GM23338 (cell line): ENCODE results near the gene DISP3. TPM values are rescaled to one million over a fixed set of nuclear protein-coding genes. Genes with fewer than 3 reads are reported as not detected.

Source experiments
- ATAC-seq: fragments of 200-7000 bp; cut with Tn5 transposase; 3 replicates; pipeline ENCODE4 v1.9.1; 2020
- DNase-seq: peaks from one replicate; pipeline ENCODE4 v3.0.0-alpha.2; 2015; ENCODE audit warnings: low spot score
- H2AFZ ChIP-seq: fragments of 200-600 bp; sonication (generic); 2 replicates; pipeline ENCODE4 v1.8.0; 2016; ENCODE audit warnings: antibody characterized with exemption, mild to moderate bottlenecking, moderate library complexity
- H3F3A ChIP-seq: fragments of 200-600 bp; sonication (generic); replicated peaks from 2 replicates; pipeline ENCODE4 v1.8.0; 2017; ENCODE audit warnings: antibody characterized with exemption, mixed run types, low read depth
- H3K27ac ChIP-seq: fragments of 200-600 bp; sonication (generic); 2 replicates; pipeline ENCODE4 v1.6.1; 2016; ENCODE audit warnings: low read depth
- H3K27me3 ChIP-seq: fragments of 200-600 bp; sonication (generic); 2 replicates; pipeline ENCODE4 v1.8.0; 2016; ENCODE audit warnings: mild to moderate bottlenecking, mixed run types, moderate library complexity; ENCODE audit not compliant: insufficient read depth
- H3K36me3 ChIP-seq: fragments of 200-600 bp; sonication (generic); 2 replicates; pipeline ENCODE4 v1.8.0; 2016; ENCODE audit warnings: mild to moderate bottlenecking; ENCODE audit not compliant: insufficient read depth
- H3K4me1 ChIP-seq: fragments of 200-600 bp; sonication (generic); 2 replicates; pipeline ENCODE4 v1.8.0; 2016; ENCODE audit warnings: mild to moderate bottlenecking, moderate library complexity; ENCODE audit not compliant: insufficient read depth
- H3K4me2 ChIP-seq: fragments of 200-600 bp; sonication (generic); 2 replicates; pipeline ENCODE4 v1.7.1; 2017; ENCODE audit warnings: mixed run types
- H3K4me3 ChIP-seq: fragments of 200-600 bp; sonication (generic); 2 replicates; pipeline ENCODE4 v1.6.1; 2016; ENCODE audit warnings: mixed run types
- H3K79me2 ChIP-seq: fragments of 200-600 bp; sonication (generic); replicated peaks from 2 replicates; pipeline ENCODE4 v1.8.0; 2017; ENCODE audit warnings: mild to moderate bottlenecking; ENCODE audit not compliant: insufficient read depth
- H3K9me2 ChIP-seq: fragments of 200-600 bp; sonication (generic); 2 replicates; pipeline ENCODE4 v1.8.0; 2017; ENCODE audit not compliant: insufficient read depth
- H4K20me1 ChIP-seq: fragments of 200-600 bp; sonication (generic); replicated peaks from 2 replicates; pipeline ENCODE4 v1.8.0; 2017; ENCODE audit warnings: mild to moderate bottlenecking; ENCODE audit not compliant: insufficient read depth
- H3K27ac Mint-ChIP-seq: 2 replicates; pipeline ENCODE4 v1.8.0; 2020; ENCODE audit warnings: inconsistent platforms, mild to moderate bottlenecking, moderate library complexity, mixed read lengths
- H3K27me3 Mint-ChIP-seq: 3 replicates; pipeline ENCODE4 v1.8.0; 2022; ENCODE audit warnings: low read depth, mild to moderate bottlenecking, moderate library complexity, mixed read lengths, inconsistent platforms; ENCODE audit not compliant: insufficient read depth, poor library complexity
- H3K36me3 Mint-ChIP-seq: 3 replicates; pipeline ENCODE4 v1.8.0; 2021; ENCODE audit warnings: low read depth, mild to moderate bottlenecking, inconsistent platforms, moderate library complexity, mixed read lengths
- H3K4me1 Mint-ChIP-seq: 3 replicates; pipeline ENCODE4 v1.8.0; 2020; ENCODE audit warnings: mild to moderate bottlenecking, inconsistent platforms, mixed read lengths
- H3K4me3 Mint-ChIP-seq: 3 replicates; pipeline ENCODE4 v1.8.0; 2021; ENCODE audit warnings: moderate library complexity, mild to moderate bottlenecking, inconsistent platforms, mixed read lengths
- H3K9me3 Mint-ChIP-seq: 3 replicates; pipeline ENCODE4 v1.8.0; 2020; ENCODE audit warnings: moderate library complexity, mild to moderate bottlenecking, inconsistent platforms, mixed read lengths
- CREB1 ChIP-seq: fragments of 250-450 bp; sonication (Bioruptor Pico); IDR thresholded peaks from 2 replicates; pipeline ENCODE4 v1.5.0; 2020; ENCODE audit warnings: low read depth, mild to moderate bottlenecking, moderate library complexity
- EZH2 ChIP-seq: fragments of 200-600 bp; sonication (generic); IDR thresholded peaks from one replicate; pipeline ENCODE4 v1.8.0; 2017; ENCODE audit warnings: antibody characterized with exemption, mild to moderate bottlenecking, low read depth; ENCODE audit not compliant: unreplicated experiment
- EZH2phosphoT487 ChIP-seq: fragments of 200-600 bp; sonication (generic); IDR thresholded peaks from one replicate; pipeline ENCODE4 v1.8.1; 2018; ENCODE audit warnings: antibody characterized with exemption; ENCODE audit not compliant: unreplicated experiment
- JUNB ChIP-seq: IDR thresholded peaks from one replicate; pipeline ENCODE4 v1.6.1; 2016; ENCODE audit warnings: antibody characterized with exemption; ENCODE audit not compliant: unreplicated experiment
- NANOG ChIP-seq: IDR thresholded peaks from 2 replicates; pipeline ENCODE4 v1.6.1; 2016; ENCODE audit warnings: antibody characterized with exemption, borderline replicate concordance
- POLR2AphosphoS5 ChIP-seq: IDR thresholded peaks from 2 replicates; pipeline ENCODE4 v1.6.1; 2016; ENCODE audit warnings: antibody characterized with exemption, low read depth
- STAT1 ChIP-seq: IDR thresholded peaks from one replicate; pipeline ENCODE4 v1.6.1; 2016; ENCODE audit warnings: antibody characterized with exemption; ENCODE audit not compliant: unreplicated experiment
- ZNF114 ChIP-seq: fragments of 250-450 bp; sonication (Bioruptor Pico); IDR thresholded peaks from 2 replicates; pipeline ENCODE4 v1.5.0; 2020; ENCODE audit warnings: mild to moderate bottlenecking, moderate library complexity
- ZNF331 ChIP-seq: fragments of 250-450 bp; sonication (Bioruptor Pico); IDR thresholded peaks from 2 replicates; pipeline ENCODE4 v1.5.0; 2020; ENCODE audit warnings: low read depth, mild to moderate bottlenecking, moderate library complexity
- polyA plus RNA-seq: library from polyadenylated mRNA; unstranded; fragments of >200 nt; fragmentation: Nextera tagmentation; extraction: Ambion mirVana; gene quantifications from 2 replicates; pipeline ENCODE4 v1.2.1, GENCODE V29; 2016
- total RNA-seq: library from RNA; depleted of rRNA; stranded (reverse); fragments of >200 nt; shearing (Covaris generic); gene quantifications from 2 replicates; pipeline ENCODE4 v1.2.3, GENCODE V29; 2014
- TF ChIP-seq, protein P1 (sequence below): fragments of 250-450 bp; sonication (Bioruptor Pico); IDR thresholded peaks from 2 replicates; pipeline ENCODE4 v1.5.0; 2020; ENCODE audit warnings: mild to moderate bottlenecking, moderate library complexity
- TF ChIP-seq, protein P2 (sequence below): IDR thresholded peaks from one replicate; pipeline ENCODE4 v1.6.1; 2018; ENCODE audit warnings: antibody characterized with exemption; ENCODE audit not compliant: unreplicated experiment
- TF ChIP-seq, protein P3 (sequence below): IDR thresholded peaks from 2 replicates; pipeline ENCODE4 v1.6.1; 2016; ENCODE audit warnings: antibody characterized with exemption
- TF ChIP-seq, protein P4 (sequence below), 2 experiments: fragments of 200-600 bp in 1 of 2; sonication (generic) in 1 of 2; conservative IDR thresholded peaks; 2 replicates each; pipeline versions ENCODE4 v1.5.1 to v1.6.1; 2016 to 2017; ENCODE audit warnings: antibody characterized with exemption in 2 of 2, low read depth in 2 of 2, mild to moderate bottlenecking in 2 of 2, moderate library complexity in 1 of 2

DISP3 gene
- total and polyA plus RNA-seq, 2 experiments from 2014 or later, result 3.2 to 11.1 TPM

DNA sequence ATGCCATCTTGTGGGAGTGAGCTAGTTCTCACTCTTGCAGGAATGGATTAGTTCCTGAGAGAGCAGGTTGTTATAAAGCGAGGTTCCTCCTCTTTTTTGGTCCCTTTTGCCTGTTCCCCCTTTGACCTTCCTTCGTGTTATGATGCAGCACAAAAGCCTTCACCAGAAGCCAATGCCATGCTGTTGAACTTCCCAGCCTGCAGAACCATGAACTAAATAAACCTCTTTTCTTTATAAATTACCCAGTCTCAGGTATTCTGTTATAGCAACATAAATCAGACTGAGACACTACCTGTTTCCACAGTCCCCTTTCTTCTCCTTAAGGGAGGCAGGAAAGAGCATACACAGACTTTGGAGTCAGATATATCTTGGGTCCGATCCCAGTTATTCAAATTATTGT, 25.6 kb downstream of the DISP3 start:
- Mint-ChIP-seq H3K27me3 (peaks cover 5% of the 10 kb centered on the region), H3K9me3 (peaks cover 51% of the 10 kb centered on the region), H3K36me3 (peaks cover 79% of the 10 kb centered on the region), H3K27ac (no peak overlapping the region), H3K4me1 (peaks cover 15% of the 10 kb centered on the region), H3K4me3 (no peak overlapping the region)
- Histone ChIP-seq H3K4me1 (peaks cover 13% of the 10 kb centered on the region), H3K27ac (no peak overlapping the region), H3K79me2 (no peaks in the 10 kb centered on the region), H3K9me2 (no peaks in the 10 kb centered on the region; the same call in 1 of the 2 replicates), H3K4me3 (no peak overlapping the region), H2AFZ (no peak overlapping the region), H3K4me2 (no peak overlapping the region), H3K27me3 (no peaks in the 10 kb centered on the region), H3F3A (no peaks in the 10 kb centered on the region), H3K36me3 (peaks cover 18% of the 10 kb centered on the region; the same call in 1 of the 2 replicates), H4K20me1 (no peaks in the 10 kb centered on the region)
- no peak for TF ChIP-seq CREB1 (CRISPR knock-in tag)
- TF ChIP-seq, protein P1, sequence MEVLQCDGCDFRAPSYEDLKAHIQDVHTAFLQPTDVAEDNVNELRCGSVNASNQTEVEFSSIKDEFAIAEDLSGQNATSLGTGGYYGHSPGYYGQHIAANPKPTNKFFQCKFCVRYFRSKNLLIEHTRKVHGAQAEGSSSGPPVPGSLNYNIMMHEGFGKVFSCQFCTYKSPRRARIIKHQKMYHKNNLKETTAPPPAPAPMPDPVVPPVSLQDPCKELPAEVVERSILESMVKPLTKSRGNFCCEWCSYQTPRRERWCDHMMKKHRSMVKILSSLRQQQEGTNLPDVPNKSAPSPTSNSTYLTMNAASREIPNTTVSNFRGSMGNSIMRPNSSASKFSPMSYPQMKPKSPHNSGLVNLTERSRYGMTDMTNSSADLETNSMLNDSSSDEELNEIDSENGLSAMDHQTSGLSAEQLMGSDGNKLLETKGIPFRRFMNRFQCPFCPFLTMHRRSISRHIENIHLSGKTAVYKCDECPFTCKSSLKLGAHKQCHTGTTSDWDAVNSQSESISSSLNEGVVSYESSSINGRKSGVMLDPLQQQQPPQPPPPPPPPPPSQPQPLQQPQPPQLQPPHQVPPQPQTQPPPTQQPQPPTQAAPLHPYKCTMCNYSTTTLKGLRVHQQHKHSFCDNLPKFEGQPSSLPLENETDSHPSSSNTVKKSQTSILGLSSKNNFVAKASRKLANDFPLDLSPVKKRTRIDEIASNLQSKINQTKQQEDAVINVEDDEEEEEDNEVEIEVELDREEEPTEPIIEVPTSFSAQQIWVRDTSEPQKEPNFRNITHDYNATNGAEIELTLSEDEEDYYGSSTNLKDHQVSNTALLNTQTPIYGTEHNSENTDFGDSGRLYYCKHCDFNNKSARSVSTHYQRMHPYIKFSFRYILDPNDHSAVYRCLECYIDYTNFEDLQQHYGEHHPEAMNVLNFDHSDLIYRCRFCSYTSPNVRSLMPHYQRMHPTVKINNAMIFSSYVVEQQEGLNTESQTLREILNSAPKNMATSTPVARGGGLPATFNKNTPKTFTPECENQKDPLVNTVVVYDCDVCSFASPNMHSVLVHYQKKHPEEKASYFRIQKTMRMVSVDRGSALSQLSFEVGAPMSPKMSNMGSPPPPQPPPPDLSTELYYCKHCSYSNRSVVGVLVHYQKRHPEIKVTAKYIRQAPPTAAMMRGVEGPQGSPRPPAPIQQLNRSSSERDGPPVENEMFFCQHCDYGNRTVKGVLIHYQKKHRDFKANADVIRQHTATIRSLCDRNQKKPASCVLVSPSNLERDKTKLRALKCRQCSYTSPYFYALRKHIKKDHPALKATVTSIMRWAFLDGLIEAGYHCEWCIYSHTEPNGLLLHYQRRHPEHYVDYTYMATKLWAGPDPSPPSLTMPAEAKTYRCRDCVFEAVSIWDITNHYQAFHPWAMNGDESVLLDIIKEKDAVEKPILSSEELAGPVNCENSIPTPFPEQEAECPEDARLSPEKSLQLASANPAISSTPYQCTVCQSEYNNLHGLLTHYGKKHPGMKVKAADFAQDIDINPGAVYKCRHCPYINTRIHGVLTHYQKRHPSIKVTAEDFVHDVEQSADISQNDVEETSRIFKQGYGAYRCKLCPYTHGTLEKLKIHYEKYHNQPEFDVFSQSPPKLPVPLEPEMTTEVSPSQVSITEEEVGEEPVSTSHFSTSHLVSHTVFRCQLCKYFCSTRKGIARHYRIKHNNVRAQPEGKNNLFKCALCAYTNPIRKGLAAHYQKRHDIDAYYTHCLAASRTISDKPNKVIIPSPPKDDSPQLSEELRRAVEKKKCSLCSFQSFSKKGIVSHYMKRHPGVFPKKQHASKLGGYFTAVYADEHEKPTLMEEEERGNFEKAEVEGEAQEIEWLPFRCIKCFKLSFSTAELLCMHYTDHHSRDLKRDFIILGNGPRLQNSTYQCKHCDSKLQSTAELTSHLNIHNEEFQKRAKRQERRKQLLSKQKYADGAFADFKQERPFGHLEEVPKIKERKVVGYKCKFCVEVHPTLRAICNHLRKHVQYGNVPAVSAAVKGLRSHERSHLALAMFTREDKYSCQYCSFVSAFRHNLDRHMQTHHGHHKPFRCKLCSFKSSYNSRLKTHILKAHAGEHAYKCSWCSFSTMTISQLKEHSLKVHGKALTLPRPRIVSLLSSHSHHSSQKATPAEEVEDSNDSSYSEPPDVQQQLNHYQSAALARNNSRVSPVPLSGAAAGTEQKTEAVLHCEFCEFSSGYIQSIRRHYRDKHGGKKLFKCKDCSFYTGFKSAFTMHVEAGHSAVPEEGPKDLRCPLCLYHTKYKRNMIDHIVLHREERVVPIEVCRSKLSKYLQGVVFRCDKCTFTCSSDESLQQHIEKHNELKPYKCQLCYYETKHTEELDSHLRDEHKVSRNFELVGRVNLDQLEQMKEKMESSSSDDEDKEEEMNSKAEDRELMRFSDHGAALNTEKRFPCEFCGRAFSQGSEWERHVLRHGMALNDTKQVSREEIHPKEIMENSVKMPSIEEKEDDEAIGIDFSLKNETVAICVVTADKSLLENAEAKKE (CRISPR knock-in tag), result no peak
- no peak for TF ChIP-seq ZNF331
- no peak for TF ChIP-seq POLR2AphosphoS5
- TF ChIP-seq, protein P2, sequence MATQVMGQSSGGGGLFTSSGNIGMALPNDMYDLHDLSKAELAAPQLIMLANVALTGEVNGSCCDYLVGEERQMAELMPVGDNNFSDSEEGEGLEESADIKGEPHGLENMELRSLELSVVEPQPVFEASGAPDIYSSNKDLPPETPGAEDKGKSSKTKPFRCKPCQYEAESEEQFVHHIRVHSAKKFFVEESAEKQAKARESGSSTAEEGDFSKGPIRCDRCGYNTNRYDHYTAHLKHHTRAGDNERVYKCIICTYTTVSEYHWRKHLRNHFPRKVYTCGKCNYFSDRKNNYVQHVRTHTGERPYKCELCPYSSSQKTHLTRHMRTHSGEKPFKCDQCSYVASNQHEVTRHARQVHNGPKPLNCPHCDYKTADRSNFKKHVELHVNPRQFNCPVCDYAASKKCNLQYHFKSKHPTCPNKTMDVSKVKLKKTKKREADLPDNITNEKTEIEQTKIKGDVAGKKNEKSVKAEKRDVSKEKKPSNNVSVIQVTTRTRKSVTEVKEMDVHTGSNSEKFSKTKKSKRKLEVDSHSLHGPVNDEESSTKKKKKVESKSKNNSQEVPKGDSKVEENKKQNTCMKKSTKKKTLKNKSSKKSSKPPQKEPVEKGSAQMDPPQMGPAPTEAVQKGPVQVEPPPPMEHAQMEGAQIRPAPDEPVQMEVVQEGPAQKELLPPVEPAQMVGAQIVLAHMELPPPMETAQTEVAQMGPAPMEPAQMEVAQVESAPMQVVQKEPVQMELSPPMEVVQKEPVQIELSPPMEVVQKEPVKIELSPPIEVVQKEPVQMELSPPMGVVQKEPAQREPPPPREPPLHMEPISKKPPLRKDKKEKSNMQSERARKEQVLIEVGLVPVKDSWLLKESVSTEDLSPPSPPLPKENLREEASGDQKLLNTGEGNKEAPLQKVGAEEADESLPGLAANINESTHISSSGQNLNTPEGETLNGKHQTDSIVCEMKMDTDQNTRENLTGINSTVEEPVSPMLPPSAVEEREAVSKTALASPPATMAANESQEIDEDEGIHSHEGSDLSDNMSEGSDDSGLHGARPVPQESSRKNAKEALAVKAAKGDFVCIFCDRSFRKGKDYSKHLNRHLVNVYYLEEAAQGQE, result no peak
- TF ChIP-seq STAT1, result no peak
- TF ChIP-seq ZNF114, result no peak
- TF ChIP-seq NANOG, result no peak
- TF ChIP-seq JUNB, result no peak
- TF ChIP-seq, protein P3, sequence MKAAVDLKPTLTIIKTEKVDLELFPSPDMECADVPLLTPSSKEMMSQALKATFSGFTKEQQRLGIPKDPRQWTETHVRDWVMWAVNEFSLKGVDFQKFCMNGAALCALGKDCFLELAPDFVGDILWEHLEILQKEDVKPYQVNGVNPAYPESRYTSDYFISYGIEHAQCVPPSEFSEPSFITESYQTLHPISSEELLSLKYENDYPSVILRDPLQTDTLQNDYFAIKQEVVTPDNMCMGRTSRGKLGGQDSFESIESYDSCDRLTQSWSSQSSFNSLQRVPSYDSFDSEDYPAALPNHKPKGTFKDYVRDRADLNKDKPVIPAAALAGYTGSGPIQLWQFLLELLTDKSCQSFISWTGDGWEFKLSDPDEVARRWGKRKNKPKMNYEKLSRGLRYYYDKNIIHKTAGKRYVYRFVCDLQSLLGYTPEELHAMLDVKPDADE, result no peak
- no peak for TF ChIP-seq EZH2
- TF ChIP-seq EZH2phosphoT487, result no peak
- TF ChIP-seq, protein P4, sequence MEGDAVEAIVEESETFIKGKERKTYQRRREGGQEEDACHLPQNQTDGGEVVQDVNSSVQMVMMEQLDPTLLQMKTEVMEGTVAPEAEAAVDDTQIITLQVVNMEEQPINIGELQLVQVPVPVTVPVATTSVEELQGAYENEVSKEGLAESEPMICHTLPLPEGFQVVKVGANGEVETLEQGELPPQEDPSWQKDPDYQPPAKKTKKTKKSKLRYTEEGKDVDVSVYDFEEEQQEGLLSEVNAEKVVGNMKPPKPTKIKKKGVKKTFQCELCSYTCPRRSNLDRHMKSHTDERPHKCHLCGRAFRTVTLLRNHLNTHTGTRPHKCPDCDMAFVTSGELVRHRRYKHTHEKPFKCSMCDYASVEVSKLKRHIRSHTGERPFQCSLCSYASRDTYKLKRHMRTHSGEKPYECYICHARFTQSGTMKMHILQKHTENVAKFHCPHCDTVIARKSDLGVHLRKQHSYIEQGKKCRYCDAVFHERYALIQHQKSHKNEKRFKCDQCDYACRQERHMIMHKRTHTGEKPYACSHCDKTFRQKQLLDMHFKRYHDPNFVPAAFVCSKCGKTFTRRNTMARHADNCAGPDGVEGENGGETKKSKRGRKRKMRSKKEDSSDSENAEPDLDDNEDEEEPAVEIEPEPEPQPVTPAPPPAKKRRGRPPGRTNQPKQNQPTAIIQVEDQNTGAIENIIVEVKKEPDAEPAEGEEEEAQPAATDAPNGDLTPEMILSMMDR (conservative IDR thresholded peaks at IDR 0.05; ENCODE audit: low read depth in 2 of 2), result no peak
- no peak for DNase-seq
- no peak for ATAC-seq
